Lung (tissue), 12 donors: ENCODE data around the gene CTCFL. TPM values are rescaled to one million over a fixed set of nuclear protein-coding genes. Genes with fewer than 3 reads are reported as not detected.

Experiments used
- ATAC-seq: fragments of 200-7000 bp; cut with Tn5 transposase; one replicate; pipeline ENCODE4 v1.9.1; 2020; ENCODE audit warnings: moderate number of reproducible peaks; ENCODE audit not compliant: insufficient read depth, low FRiP score
- DNase-seq, 3 donors: peaks; one replicate each; pipeline ENCODE4 v3.0.0-alpha.2; 2013 to 2017
- H3K27ac ChIP-seq, 2 donors: one replicate each; pipeline ENCODE4 v1.5.1; 2013; ENCODE audit warnings: mild to moderate bottlenecking in 2 of 2, moderate library complexity in 2 of 2, control low read depth in 1 of 2, inconsistent platforms in 1 of 2, low read depth in 1 of 2, low read length in 1 of 2
- H3K27me3 ChIP-seq, 3 donors: one replicate each; pipeline ENCODE4 v1.5.1; 2013; ENCODE audit warnings: low read length in 2 of 3; ENCODE audit not compliant: control insufficient read depth in 3 of 3, insufficient read depth in 3 of 3
- H3K36me3 ChIP-seq, 4 donors: one replicate each; pipeline ENCODE4 v1.5.1; 2013; ENCODE audit warnings: low read length in 4 of 4, mild to moderate bottlenecking in 1 of 4, moderate library complexity in 1 of 4; ENCODE audit not compliant: control insufficient read depth in 4 of 4, insufficient read depth in 4 of 4
- H3K4me1 ChIP-seq, 5 donors: one replicate each; pipeline ENCODE4 v1.5.1; 2013; ENCODE audit warnings: low read length in 5 of 5, mild to moderate bottlenecking in 2 of 5, moderate library complexity in 1 of 5; ENCODE audit not compliant: control insufficient read depth in 5 of 5, insufficient read depth in 5 of 5
- H3K4me3 ChIP-seq: one replicate; pipeline ENCODE4 v1.5.1; 2013; ENCODE audit warnings: mild to moderate bottlenecking, control low read depth, moderate library complexity
- H3K9ac ChIP-seq, 2 donors: one replicate each; pipeline ENCODE4 v1.5.1; 2013; ENCODE audit warnings: low read length in 2 of 2, control low read depth in 1 of 2; ENCODE audit not compliant: insufficient read depth in 1 of 2
- H3K9me3 ChIP-seq, 4 donors: one replicate each; pipeline ENCODE4 v1.5.1; 2013; ENCODE audit warnings: low read length in 3 of 4, mild to moderate bottlenecking in 1 of 4, moderate library complexity in 1 of 4; ENCODE audit not compliant: control insufficient read depth in 4 of 4, insufficient read depth in 3 of 4
- WGBS, 2 donors: extraction: QIAGEN DNeasy Blood & Tissue Kit; methylation state at CpG; one replicate each; pipeline ENCODE4 v1.1.7; 2013; 5-methylcytosine and 5-hydroxymethylcytosine counted together
- polyA plus RNA-seq, 2 donors: library from polyadenylated mRNA; stranded (reverse); fragments of 200-250 nt; gene quantifications; one replicate each; pipeline ENCODE4 v1.2.1, GENCODE V29; 2013
- total RNA-seq, 2 donors: library from RNA; depleted of rRNA in 1 of 2; stranded (reverse); fragments of >200 nt in 1 of 2; gene quantifications; one replicate each; pipeline ENCODE4 v1.2.1, GENCODE V29; 2014 to 2021
- TF ChIP-seq, protein P1 (sequence below): IDR thresholded peaks from 2 replicates; pipeline ENCODE4 v1.5.1; 2012; ENCODE audit warnings: mild to moderate bottlenecking; ENCODE audit errors: control extremely low read depth, extremely low read depth
- donor health status: control.
- donor health status: control.
- donor health status: Bipolar disorder and iron deficiency.
- donor health status: healthy.
- donor health status: DM: yes; HTN: yes; CAD: no.

CTCFL gene
- total and polyA plus RNA-seq, 4 donors = 0.02 TPM; not detected in 3

DNA sequence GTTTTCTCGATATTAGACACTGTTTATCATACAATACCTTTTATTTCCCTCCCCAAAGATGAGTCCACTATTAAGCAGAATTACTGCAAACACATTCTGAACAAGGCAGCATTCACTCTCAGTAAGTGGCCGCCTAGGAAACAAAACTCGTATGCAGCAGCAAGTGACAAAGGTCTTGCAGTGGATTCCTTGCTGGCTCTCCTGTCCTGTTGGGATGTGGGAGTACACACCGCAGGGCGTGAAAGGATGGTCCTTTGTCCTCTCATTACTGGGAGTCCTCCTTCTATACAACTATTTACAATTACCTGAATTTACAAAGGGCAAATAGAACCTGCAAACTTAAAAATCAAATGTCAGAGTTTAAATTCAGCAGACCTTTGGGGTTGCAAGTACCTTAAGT lies 16.1 kb downstream of the CTCFL start:
- ATAC-seq = no peak
- TF ChIP-seq, protein P1, sequence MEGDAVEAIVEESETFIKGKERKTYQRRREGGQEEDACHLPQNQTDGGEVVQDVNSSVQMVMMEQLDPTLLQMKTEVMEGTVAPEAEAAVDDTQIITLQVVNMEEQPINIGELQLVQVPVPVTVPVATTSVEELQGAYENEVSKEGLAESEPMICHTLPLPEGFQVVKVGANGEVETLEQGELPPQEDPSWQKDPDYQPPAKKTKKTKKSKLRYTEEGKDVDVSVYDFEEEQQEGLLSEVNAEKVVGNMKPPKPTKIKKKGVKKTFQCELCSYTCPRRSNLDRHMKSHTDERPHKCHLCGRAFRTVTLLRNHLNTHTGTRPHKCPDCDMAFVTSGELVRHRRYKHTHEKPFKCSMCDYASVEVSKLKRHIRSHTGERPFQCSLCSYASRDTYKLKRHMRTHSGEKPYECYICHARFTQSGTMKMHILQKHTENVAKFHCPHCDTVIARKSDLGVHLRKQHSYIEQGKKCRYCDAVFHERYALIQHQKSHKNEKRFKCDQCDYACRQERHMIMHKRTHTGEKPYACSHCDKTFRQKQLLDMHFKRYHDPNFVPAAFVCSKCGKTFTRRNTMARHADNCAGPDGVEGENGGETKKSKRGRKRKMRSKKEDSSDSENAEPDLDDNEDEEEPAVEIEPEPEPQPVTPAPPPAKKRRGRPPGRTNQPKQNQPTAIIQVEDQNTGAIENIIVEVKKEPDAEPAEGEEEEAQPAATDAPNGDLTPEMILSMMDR = no peak
- Histone ChIP-seq H3K4me3 (no peak overlapping the region), H3K36me3 (no peaks in the 10 kb centered on the region), H3K4me1 (peaks cover 0 to 8% (median 0%) of the 10 kb centered on the region in 5 donors), H3K27ac (no peak overlapping the region), H3K9ac (no peak overlapping the region), H3K9me3 (peaks cover 0 to 3% (median 0%) of the 10 kb centered on the region in 4 donors), H3K27me3 (no peaks in the 10 kb centered on the region)
- WGBS, 2 donors = 74 to 81% methylated on average over 5 of the region's 5 CpGs
- no peak for DNase-seq

GRCh38 chr20:57508381-57508780 lies 16.6 kb downstream of the CTCFL start:
- DNase-seq (no peak), ATAC-seq (no peak)
- Histone ChIP-seq H3K9ac (no peak overlapping the region), H3K27me3 (no peaks in the 10 kb centered on the region), H3K4me3 (no peak overlapping the region), H3K27ac (no peak overlapping the region), H3K9me3 (peaks cover 0 to 3% (median 0%) of the 10 kb centered on the region in 4 donors), H3K4me1 (peaks cover 0 to 8% (median 0%) of the 10 kb centered on the region in 5 donors), H3K36me3 (no peaks in the 10 kb centered on the region)
- TF ChIP-seq, protein P1 = no peak
- WGBS, 2 donors = 48 to 60% methylated on average over 8 of the region's 8 CpGs

GRCh38 chr20:57507477-57507876 lies 17.5 kb downstream of the CTCFL start:
- Histone ChIP-seq H3K4me3 (no peak overlapping the region), H3K9ac (no peak overlapping the region), H3K36me3 (no peaks in the 10 kb centered on the region), H3K9me3 (peaks cover 0 to 3% (median 0%) of the 10 kb centered on the region in 4 donors), H3K27ac (no peak overlapping the region), H3K4me1 (peaks cover 0 to 8% (median 0%) of the 10 kb centered on the region in 5 donors), H3K27me3 (no peaks in the 10 kb centered on the region)
- ATAC-seq = no peak
- TF ChIP-seq, protein P1 = no peak
- peak; percentile 49 to 66 (median 64) for DNase-seq
- WGBS, 2 donors = 54 to 69% methylated on average over 6 of the region's 6 CpGs

DNA sequence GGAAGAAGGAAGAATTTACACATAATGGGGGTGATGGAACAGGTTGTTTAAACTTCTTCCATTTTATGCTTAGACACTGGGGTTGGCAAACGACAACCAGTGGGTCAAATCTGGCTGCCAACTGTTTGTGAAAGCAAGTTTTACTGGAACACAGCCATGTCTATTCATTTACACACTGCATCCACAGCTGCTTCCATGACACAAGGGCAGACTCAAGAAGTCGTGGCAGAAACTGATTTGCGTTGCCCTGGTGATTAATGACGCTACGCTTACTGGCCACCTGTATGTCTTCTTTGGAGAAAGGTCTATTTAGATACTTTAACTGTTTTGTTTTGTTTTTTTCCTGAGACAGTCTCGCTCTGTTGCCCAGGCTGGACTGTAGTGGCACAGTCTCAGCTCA lies 19.0 kb downstream of the CTCFL start:
- peaks cover 0 to 3% (median 0%) of the 10 kb centered on the region in 4 donors for H3K9me3 ChIP-seq
- no peak overlapping the region for H3K4me3 ChIP-seq
- ATAC-seq (no peak), DNase-seq (no peak)
- H3K27me3 ChIP-seq = no peaks in the 10 kb centered on the region
- H3K4me1 ChIP-seq = peaks cover 0 to 4% (median 0%) of the 10 kb centered on the region in 5 donors
- TF ChIP-seq, protein P1 = no peak
- H3K27ac ChIP-seq = no peak overlapping the region
- no peaks in the 10 kb centered on the region for H3K36me3 ChIP-seq
- 75 to 77% methylated on average over 6 of the region's 6 CpGs for WGBS, 2 donors
- H3K9ac ChIP-seq = no peak overlapping the region
